Fibroblast of pulmonary artery (primary cell): ENCODE measurements around the gene CGB5.
A peak's percentile ranks its signal among the peaks of the same experiment; 100 is the strongest.
"Not testable (repeated sequence)": the region's sequence is repeated elsewhere in the genome, so short reads cannot be mapped to it uniquely, and the experiment has no call there.

ENCODE experiments used
- DNase-seq: peaks from one replicate; pipeline ENCODE4 v3.0.0-alpha.2; 2010; ENCODE audit warnings: low read depth
- H3K4me3 ChIP-seq: replicated peaks from 2 replicates; pipeline ENCODE4 v1.5.1; 2011; ENCODE audit warnings: low read depth, mild to moderate bottlenecking, control low read depth, low read length, moderate library complexity
- TF ChIP-seq, protein P1 (sequence below): IDR thresholded peaks from 2 replicates; pipeline ENCODE4 v1.5.1; 2011; ENCODE audit warnings: mild to moderate bottlenecking, control low read depth, low read length, inconsistent platforms; ENCODE audit errors: missing control alignments

The CGB5 gene

DNA sequence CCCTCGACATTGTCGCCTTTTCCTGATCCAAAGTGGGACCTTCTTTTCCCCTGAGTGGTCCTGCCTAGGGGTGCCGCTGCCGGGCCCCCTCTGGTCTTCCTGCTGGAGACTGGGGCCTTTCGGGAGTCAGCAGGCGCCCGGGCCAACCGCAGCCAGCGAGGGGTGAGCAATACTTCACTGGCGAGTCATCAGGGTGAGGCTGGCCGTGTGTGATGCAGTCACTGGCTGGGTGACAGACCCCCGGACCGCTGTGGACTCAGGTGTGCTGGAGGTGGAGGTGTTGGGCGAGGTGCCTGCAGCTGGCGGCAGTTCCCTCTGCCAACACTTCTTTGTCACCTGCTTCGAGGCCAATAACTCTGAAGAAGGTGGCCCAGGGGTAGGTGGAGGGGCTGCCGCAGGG, 1.5 kb upstream of the CGB5 start:
- DNase-seq = no peak
- TF ChIP-seq, protein P1, sequence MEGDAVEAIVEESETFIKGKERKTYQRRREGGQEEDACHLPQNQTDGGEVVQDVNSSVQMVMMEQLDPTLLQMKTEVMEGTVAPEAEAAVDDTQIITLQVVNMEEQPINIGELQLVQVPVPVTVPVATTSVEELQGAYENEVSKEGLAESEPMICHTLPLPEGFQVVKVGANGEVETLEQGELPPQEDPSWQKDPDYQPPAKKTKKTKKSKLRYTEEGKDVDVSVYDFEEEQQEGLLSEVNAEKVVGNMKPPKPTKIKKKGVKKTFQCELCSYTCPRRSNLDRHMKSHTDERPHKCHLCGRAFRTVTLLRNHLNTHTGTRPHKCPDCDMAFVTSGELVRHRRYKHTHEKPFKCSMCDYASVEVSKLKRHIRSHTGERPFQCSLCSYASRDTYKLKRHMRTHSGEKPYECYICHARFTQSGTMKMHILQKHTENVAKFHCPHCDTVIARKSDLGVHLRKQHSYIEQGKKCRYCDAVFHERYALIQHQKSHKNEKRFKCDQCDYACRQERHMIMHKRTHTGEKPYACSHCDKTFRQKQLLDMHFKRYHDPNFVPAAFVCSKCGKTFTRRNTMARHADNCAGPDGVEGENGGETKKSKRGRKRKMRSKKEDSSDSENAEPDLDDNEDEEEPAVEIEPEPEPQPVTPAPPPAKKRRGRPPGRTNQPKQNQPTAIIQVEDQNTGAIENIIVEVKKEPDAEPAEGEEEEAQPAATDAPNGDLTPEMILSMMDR = no peak
- no peak overlapping the region for H3K4me3 ChIP-seq

DNA sequence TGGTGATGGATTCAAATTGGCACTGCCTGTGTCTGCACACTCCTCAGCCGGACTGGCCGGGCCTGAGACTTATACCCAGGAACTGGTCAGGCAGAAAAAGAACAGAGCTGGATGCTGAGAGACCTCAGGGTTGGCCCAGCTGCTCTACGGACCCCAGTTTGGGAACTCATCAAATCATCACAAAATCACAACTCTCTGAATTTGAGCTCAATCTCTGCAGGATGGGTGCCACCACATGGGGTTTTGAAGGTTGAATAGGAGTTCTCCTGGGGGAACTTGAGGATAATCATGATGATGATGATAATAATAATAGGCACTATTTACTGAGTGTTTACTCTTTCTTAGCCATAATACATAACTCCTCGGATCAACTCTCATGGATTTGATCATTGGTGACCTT, 982 bp upstream of the CGB5 start:
- not testable (repeated sequence) for DNase-seq, H3K4me3 ChIP-seq

DNA sequence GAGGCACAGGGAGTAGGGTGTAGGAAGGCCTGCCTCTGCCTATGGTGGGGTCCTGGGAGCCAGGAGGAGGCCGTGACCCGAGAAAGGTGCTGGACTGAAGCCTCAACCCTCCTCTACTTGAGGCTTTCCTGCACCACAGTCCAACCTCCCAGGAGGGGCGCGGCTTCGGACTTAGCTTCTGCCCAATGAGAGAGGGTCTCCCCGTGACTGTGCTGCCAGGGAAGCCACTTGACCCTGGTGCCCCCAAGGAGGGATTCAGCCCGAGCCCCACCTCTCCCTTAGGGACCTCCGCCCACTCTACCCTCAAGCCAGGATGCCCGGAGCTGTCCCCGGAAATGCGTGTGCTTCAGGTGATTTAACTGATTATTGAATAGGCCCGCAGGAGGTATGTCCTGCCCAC, 5.4 kb downstream of the CGB5 start, which contains the start of gene CGB8:
Gene CGB8, minus strand, starts transcription at position 101 of the 400 bp plus-strand sequence. CDS start 372 bp downstream, outside the sequence.
- not testable (repeated sequence) for DNase-seq, H3K4me3 ChIP-seq

DNA sequence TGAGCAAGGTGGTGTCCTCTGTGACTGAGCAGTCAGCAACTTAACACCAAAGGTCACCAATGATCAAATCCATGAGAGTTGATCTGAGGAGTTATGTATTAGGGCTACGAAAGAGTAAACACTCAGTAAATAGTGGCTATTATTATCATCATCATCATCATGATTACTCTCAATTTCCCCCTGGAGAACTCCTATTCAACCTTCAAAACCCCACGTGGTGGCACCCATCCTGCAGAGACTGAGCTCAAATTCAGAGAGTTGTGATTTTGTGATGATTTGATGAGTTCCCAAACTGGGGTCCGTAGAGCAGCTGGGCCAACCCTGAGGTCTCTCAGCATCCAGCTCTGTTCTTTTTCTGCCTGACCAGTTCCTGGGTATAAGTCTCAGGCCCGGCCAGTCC, 6.2 kb downstream of the CGB5 start:
- not testable (repeated sequence) for DNase-seq

DNA sequence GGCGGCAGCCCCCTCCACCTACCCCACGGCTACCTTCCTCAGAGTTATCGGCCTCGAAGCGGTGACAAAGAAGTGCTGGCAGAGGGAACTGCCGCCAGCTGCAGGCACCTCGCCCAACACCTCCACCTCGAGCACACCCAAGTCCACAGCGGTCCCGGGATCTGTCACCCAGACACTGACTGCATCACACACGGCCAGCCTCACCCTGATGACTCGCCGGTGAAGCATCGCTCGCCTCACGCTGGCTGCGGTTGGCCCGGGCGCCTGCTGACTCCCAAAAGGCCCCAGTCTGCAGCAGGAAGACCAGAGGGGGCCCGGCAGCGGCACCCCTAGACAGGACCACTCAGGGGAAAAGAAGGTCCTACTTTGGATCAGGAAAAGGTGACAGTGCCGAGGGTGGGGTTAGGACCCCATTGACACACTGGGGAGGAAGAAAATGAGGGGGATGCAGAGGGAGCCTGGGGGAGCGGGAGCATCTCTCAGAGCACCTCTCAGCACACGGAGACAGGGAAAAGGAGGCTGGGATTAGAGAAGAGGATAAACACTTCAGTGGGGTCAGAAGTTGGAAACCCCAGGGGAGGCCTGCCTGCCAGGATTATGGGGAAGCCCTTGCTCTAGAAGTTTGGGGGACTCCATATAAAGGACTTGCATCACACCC, 6.9 kb downstream of the CGB5 start:
- DNase-seq, H3K4me3 ChIP-seq: not testable (repeated sequence)

More for the DNA sequence above, 6.2 kb downstream of the CGB5 start:
- not testable (repeated sequence) for H3K4me3 ChIP-seq

DNA sequence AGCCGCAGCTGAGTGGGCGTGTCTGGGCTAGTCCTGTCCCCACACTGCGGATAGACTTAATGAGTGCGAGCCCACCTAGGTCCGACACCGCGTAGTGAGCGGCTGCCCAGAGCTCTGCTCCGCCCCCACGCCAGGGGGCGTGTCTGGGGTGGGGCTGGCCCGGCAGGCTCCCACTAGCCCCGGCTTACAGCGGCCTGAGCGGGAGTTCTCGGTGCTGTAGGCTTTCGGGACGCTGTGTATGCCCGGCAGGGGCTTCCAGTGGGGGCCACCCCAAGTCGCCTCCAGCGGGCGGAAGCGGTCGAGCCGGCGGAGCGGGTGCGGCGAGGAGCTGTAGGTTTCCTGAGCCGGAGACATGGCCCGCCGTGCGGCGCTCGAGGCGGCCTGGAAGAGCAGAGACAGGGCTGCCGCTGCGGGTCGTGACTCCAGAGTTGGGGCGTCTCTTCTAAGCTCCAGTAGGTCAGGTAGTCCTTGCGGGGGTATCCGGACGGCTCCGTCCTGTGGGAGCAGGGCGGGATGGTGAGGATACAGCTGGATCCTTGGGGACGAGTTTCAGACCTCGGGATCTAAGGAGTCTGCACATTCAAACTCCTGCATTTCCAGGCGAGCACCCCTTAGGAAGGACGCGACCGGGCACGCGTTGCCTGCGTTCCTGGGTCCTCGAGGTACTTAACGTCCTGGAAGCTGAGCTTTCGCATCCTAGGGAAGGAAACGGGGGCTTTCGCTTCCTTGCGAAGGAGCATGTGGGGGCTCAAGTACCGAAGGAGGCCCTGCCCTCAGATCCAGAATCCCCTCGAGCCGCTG, 12.7 kb downstream of the CGB5 start:
- peak; percentile 31 for DNase-seq

DNA sequence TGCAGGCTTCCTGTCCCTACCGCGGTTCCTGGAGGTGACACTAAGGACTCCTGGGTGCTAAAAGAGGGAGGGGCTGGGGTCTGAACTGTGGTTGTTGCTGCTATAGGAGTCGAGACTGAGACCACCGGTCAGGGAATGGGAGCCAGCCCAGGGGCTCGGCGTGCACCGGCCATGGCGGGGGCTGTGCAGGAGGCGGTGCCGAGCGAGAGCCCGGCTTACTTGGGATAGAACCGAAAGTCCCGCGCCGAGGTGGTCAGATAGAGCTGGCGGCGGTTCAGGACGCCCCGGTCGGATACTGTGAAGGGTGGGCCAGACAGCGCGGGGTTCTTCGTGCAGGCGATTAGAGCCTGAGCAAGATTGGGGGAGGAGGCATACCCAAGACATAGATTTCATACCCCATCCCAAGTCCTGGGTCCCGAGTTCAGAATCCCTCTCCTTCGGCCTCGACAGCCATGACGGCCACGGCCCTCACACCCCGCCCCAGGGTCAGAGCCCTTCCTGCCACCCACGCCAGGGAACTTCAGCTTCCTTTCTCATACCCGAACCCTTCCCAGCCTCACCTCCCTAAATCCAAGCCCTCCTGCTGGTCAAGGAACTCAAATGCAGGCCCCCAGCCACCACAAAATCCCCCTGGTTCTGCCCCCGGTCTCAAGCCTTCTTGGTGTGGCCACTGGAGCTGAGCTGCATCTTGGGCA, 13.4 kb downstream of the CGB5 start:
- H3K4me3 ChIP-seq = peak overlapping the region; percentile 57
- not testable (repeated sequence) for DNase-seq

More for the DNA sequence above, 12.7 kb downstream of the CGB5 start:
- TF ChIP-seq, protein P1 = peak; percentile 18
- peak overlapping the region; percentile 57 for H3K4me3 ChIP-seq

DNA sequence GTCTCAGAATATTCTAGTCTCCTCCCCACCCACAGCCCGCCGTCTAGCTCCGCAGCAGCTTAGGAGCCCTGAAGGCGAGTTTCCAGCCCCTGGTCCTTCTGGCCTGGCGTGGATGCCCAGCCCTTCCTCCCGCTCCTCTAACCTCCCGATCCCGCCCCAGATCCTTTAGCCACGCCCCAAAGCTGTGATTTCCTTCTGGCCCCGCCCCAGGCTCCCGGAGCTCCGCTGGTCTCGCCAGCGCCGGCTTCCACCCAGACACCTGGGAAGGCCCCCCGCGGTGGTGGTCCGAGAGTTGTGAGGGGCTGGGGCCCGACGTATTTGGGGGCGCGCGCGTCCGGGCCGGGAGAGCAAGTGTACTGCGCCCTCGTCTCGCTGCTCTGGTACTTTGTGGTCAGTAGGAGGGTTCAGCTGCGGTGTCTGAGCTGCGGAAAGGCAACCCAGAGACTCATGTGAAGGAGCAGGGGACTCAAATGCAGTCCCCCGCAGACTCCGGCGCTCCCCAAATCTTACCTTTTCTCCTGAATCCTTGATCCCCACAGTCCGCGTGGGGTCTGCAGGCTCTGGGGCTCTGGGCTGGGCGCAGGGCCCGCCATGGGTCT, 14.1 kb downstream of the CGB5 start, which contains the start of gene CGB7:
Gene CGB7, minus strand, starts transcription at position 114 of the 599 bp plus-strand sequence. CDS start 2,374 bp downstream, outside the sequence.
- H3K4me3 ChIP-seq = peak within 1 kb of the TSS; percentile 57
- DNase-seq = peak; percentile 47
- TF ChIP-seq, protein P1 = no peak

DNA sequence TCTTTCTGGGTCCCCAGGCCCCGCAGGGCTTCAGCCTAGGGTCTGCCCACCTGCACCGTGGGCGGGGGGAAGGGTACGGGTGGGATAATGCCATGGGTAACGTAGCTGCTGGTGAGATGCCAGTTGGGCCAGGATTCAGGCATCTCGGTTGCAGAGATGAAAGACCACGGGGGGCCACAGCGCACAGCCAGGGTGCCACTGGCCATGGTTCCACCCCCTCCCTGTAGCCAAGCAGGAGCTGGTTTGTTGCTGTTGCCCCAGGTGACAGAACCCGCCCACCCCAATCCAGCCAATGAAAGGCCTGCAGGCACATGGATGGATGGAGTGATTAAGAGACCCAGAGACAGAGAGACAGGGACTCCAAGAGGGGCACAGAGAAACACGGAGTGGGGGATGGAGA, 14.9 kb downstream of the CGB5 start:
- no peak overlapping the region for H3K4me3 ChIP-seq
- TF ChIP-seq, protein P1 = no peak
- no peak for DNase-seq
